HepG2 (cell line): Measurements from ENCODE around the gene C1RL. TPM values are rescaled to one million over a fixed set of nuclear protein-coding genes. Genes with fewer than 3 reads are reported as not detected.

Experiments
- E2F1 ChIP-seq: sonication (generic); formaldehyde crosslinking; IDR thresholded peaks from 2 replicates; pipeline ENCODE4 v1.5.0; 2020; ENCODE audit warnings: missing genetic modification reagents
- GABPB1 ChIP-seq: IDR thresholded peaks from 2 replicates; pipeline ENCODE4 v1.6.1; 2016; ENCODE audit warnings: mild to moderate bottlenecking, missing genetic modification reagents, moderate library complexity, missing compliant biosample characterization
- MZF1 ChIP-seq: sonication (generic); formaldehyde crosslinking; IDR thresholded peaks from 2 replicates; pipeline ENCODE4 v1.8.1; 2023; ENCODE audit warnings: mild to moderate bottlenecking, missing genetic modification reagents, borderline replicate concordance
- PAXIP1 ChIP-seq: sonication (generic); formaldehyde crosslinking; conservative IDR thresholded peaks from 2 replicates; pipeline ENCODE4 v1.4.0; 2020; ENCODE audit warnings: mild to moderate bottlenecking, missing genetic modification reagents, moderate library complexity
- TGIF2 ChIP-seq: IDR thresholded peaks from 2 replicates; pipeline ENCODE4 v1.6.1; 2016; ENCODE audit warnings: control low read depth, missing compliant biosample characterization
- TMF1 ChIP-seq: sonication (generic); formaldehyde crosslinking; IDR thresholded peaks from 2 replicates; pipeline ENCODE4 v1.8.1; 2022; ENCODE audit warnings: low read depth, missing genetic modification reagents
- ZBTB26 ChIP-seq: IDR thresholded peaks from 2 replicates; pipeline ENCODE4 v1.6.1; 2016; ENCODE audit warnings: missing compliant biosample characterization, missing genetic modification reagents, borderline replicate concordance
- ZNF275 ChIP-seq: sonication (generic); formaldehyde crosslinking; IDR thresholded peaks from 2 replicates; pipeline ENCODE4 v1.8.0; 2022; ENCODE audit warnings: missing genetic modification reagents, mild to moderate bottlenecking, inconsistent platforms, borderline replicate concordance
- ZNF619 ChIP-seq: sonication (generic); formaldehyde crosslinking; IDR thresholded peaks from 2 replicates; pipeline ENCODE4 v1.4.0; 2020; ENCODE audit warnings: mild to moderate bottlenecking, missing genetic modification reagents
- ZNF646 ChIP-seq: sonication (generic); formaldehyde crosslinking; IDR thresholded peaks from 2 replicates; pipeline ENCODE4 v1.9.0; 2021; ENCODE audit warnings: mild to moderate bottlenecking, missing genetic modification reagents
- ZNF770 ChIP-seq: sonication (generic); formaldehyde crosslinking; IDR thresholded peaks from 2 replicates; pipeline ENCODE4 v1.5.0; 2020; ENCODE audit warnings: mild to moderate bottlenecking, missing genetic modification reagents
- polyA plus RNA-seq, 8 experiments: library from polyadenylated mRNA; depleted of rRNA in 3 of 8; stranded (reverse) in 7 of 8; unstranded in 1 of 8; fragments of >200 nt; fragmentation: Illumina TruSeq in 4 of 8; extraction: Trizol in 4 of 8; gene quantifications; 2 replicates each; pipeline versions ENCODE4 v1.2.1 to v1.2.3, GENCODE V29; 2011 to 2016; ENCODE audit warnings: low read depth in 4 of 8, missing spikeins in 1 of 8, mixed read lengths in 1 of 8; ENCODE audit not compliant: insufficient read depth in 1 of 8
- total RNA-seq, 5 experiments: library from RNA; depleted of rRNA; stranded (reverse); fragments of >200 nt; fragmentation: Illumina TruSeq; extraction: Trizol; gene quantifications; 2 replicates each; pipeline ENCODE4 v1.2.3, GENCODE V29; 2016; ENCODE audit warnings: low read depth in 1 of 5

The C1RL gene
- total and polyA plus RNA-seq, 2 of the 13 experiments (the other 11 are each of a cell fraction or from before 2014, with no cell fraction given) = 28.9 to 53.1 TPM

GRCh38 chr12:7108003-7108795 is 815 bp downstream of the C1RL start (continued):
- peak; percentile 42; the same call in 1 of the 2 replicates for TF ChIP-seq E2F1
- TF ChIP-seq ZNF619 (CRISPR knock-in tag) = 0 out of 2 replicates have a peak, but pooled peaks have one; percentile 56
- TF ChIP-seq TGIF2 (CRISPR knock-in tag) = peak; percentile 72; the same call in 1 of the 2 replicates
- no peak for TF ChIP-seq MZF1 (CRISPR knock-in tag)
- peak; percentile 70 for TF ChIP-seq ZNF646 (CRISPR knock-in tag)
- TF ChIP-seq PAXIP1 (CRISPR knock-in tag) = peak; percentile 66
- TF ChIP-seq TMF1 (CRISPR knock-in tag) = peak; percentile 66; the same call in 1 of the 2 replicates
- no peak for TF ChIP-seq ZBTB26 (CRISPR knock-in tag)
- TF ChIP-seq GABPB1 (CRISPR knock-in tag) = peak; percentile 89
- TF ChIP-seq ZNF275 = no peak
- TF ChIP-seq ZNF770 (CRISPR knock-in tag) = peak; percentile 81
